ENCODE measurements around the gene NDUFAF3. TPM values are rescaled to one million over a fixed set of nuclear protein-coding genes. Genes with fewer than 3 reads are reported as not detected.
A peak's percentile ranks its signal among the peaks of the same experiment; 100 is the strongest.
"Not testable (repeated sequence)": the region's sequence is repeated elsewhere in the genome, so short reads cannot be mapped to it uniquely, and the experiment has no call there.

Gene NDUFAF3
- total RNA-seq, 2 donors from 2014 or later = 62.2 to 98.4 TPM

DNA sequence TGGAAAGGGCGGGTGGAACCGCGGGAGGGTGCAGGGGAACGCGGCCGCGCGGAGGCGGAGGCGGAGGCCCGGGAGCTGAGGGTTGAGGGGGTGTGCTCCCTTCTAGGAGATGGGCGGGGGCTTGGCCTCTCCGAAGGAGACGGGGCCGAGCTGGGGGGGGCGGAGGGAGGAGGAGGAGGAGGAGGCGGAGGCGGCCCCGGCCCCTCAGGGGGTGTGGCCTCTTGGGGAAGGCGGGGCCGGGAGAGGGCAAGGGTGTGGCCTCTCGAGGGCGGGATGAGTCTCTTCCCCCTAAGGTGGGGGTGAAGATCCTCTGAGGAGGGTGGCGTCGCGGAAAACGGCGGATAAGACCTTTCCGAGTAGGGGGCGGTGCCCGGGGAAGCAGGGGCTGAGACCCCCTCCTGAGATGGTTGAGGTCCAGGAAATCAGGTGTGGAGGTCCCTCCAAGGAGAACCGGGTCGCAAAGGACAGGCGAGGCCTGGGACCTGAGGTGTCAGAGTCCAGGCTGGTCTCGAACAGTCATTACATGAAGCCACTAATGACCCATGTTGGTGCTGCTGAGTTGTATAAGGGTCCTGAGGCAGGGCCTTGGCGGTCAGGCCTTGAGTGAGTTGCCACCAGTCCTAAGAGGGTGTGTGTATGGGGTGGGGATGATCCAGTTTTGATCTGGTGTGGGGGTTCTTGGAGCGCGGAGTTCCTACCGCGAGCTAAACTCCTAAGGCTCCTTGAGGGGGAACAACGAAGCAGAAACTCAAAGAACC, 14.0 kb upstream of the NDUFAF3 start:
- Histone ChIP-seq H3K9ac (ENCODE audit: low read depth in 2 of 2, low read length in 2 of 2) (peak overlapping the region; percentile 87 to 92), H3K36me3 (no peaks in the 10 kb centered on the region), H3K27me3 (no peaks in the 10 kb centered on the region), H3K27ac (peak overlapping the region; percentile 99), H3K9me3 (no peaks in the 10 kb centered on the region), H3K4me1 (peaks cover 7% of the 10 kb centered on the region), H3K4me3 (peak overlapping the region; percentile 78)
- TF ChIP-seq, protein P1, sequence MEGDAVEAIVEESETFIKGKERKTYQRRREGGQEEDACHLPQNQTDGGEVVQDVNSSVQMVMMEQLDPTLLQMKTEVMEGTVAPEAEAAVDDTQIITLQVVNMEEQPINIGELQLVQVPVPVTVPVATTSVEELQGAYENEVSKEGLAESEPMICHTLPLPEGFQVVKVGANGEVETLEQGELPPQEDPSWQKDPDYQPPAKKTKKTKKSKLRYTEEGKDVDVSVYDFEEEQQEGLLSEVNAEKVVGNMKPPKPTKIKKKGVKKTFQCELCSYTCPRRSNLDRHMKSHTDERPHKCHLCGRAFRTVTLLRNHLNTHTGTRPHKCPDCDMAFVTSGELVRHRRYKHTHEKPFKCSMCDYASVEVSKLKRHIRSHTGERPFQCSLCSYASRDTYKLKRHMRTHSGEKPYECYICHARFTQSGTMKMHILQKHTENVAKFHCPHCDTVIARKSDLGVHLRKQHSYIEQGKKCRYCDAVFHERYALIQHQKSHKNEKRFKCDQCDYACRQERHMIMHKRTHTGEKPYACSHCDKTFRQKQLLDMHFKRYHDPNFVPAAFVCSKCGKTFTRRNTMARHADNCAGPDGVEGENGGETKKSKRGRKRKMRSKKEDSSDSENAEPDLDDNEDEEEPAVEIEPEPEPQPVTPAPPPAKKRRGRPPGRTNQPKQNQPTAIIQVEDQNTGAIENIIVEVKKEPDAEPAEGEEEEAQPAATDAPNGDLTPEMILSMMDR (IDR thresholded peaks at IDR 0.05) = no peak
- intact Hi-C loops (cut with DNase I) = no loop called here
- DNase-seq = peak; percentile 96

- H3K4me1 ChIP-seq; H3K9me3 ChIP-seq; H3K4me3 ChIP-seq; intact Hi-C loops (cut with DNase I); H3K36me3 ChIP-seq; H3K27me3 ChIP-seq; DNase-seq: not testable (repeated sequence)
- peak overlapping the region in 1 of 2 donors; percentile 82 for H3K9ac ChIP-seq (ENCODE audit: low read depth in 2 of 2, low read length in 2 of 2)
- peak overlapping the region; percentile 99 for H3K27ac ChIP-seq
These were observed 13.3 kb upstream of the NDUFAF3 start for GRCh38 chr3:49008627-49009026.

DNA sequence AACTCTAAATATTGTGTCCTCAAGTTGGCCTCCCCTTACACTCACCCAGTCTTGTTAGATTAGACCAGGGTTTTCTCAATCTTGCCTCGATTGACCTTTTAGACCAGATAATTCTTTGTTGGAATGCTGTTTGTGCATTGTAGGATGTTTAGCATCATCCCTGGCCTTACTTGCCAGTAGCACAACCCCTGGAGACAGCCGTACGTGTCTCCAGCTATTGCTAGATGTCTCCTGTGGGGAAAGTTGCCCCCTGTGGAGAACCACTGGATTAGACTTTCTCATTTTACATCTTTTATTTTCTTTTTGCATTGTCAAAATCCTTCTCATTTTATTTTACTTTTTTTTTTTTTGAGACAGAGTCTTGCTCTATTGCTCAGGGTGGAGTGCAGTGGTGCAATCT, 12.5 kb upstream of the NDUFAF3 start:
- Histone ChIP-seq H3K27ac (no peak overlapping the region), H3K9me3 (no peaks in the 10 kb centered on the region), H3K9ac (ENCODE audit: low read depth in 2 of 2, low read length in 2 of 2) (no peak overlapping the region), H3K4me3 (no peak overlapping the region), H3K27me3 (no peaks in the 10 kb centered on the region), H3K36me3 (peaks cover under 1% of the 10 kb centered on the region), H3K4me1 (peaks cover 7% of the 10 kb centered on the region)
- no peak for DNase-seq
- intact Hi-C loops (cut with DNase I) = no loop called here
- TF ChIP-seq, protein P1 (IDR thresholded peaks at IDR 0.05) = no peak

DNA sequence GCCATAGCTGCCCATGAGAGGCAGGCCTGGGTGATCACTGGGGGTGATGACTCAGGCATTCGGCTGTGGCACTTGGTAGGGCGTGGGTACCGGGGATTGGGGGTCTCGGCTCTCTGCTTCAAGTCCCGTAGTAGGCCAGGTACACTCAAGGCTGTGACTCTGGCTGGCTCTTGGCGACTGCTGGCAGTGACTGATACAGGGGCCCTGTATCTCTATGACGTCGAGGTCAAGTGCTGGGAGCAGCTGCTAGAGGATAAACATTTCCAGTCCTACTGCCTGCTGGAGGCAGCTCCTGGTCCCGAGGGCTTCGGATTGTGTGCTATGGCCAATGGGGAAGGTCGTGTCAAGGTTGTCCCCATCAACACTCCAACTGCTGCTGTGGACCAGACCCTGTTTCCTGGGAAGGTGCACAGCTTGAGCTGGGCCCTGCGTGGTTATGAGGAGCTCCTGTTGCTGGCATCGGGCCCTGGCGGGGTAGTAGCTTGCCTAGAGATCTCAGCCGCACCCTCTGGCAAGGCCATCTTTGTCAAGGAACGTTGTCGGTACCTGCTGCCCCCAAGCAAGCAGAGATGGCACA, 9.4 kb upstream of the NDUFAF3 start:
- Histone ChIP-seq H3K27me3 (no peaks in the 10 kb centered on the region), H3K4me1 (peaks cover 6% of the 10 kb centered on the region), H3K36me3 (peaks cover 10% of the 10 kb centered on the region), H3K27ac (no peak overlapping the region), H3K4me3 (no peak overlapping the region), H3K9me3 (no peaks in the 10 kb centered on the region), H3K9ac (ENCODE audit: low read depth in 2 of 2, low read length in 2 of 2) (no peak overlapping the region)
- intact Hi-C loops (cut with DNase I) = no loop called here
- TF ChIP-seq, protein P1 (IDR thresholded peaks at IDR 0.05) = no peak
- DNase-seq = no peak

DNA sequence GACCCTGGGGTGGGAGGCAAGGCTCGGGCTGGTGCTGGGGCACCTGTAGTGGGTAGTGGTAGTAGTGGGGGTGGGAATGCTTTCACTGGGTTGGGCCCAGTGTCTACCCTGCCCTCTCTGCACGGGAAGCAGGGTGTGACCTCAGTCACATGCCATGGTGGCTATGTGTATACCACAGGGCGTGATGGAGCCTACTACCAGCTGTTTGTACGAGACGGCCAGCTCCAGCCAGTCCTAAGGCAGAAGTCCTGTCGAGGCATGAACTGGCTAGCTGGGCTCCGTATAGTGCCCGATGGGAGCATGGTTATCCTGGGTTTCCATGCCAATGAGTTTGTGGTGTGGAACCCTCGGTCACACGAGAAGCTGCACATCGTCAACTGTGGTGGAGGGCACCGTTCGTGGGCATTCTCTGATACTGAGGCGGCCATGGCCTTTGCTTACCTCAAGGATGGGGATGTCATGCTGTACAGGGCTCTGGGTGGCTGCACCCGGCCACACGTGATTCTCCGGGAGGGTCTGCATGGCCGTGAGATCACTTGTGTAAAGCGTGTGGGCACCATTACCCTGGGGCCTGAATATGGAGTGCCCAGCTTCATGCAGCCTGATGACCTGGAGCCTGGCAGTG, 8.7 kb upstream of the NDUFAF3 start:
- Histone ChIP-seq H3K4me1 (peaks cover 9% of the 10 kb centered on the region), H3K9ac (ENCODE audit: low read depth in 2 of 2, low read length in 2 of 2) (no peak overlapping the region), H3K9me3 (no peaks in the 10 kb centered on the region), H3K4me3 (no peak overlapping the region), H3K27ac (no peak overlapping the region), H3K36me3 (peaks cover 10% of the 10 kb centered on the region), H3K27me3 (no peaks in the 10 kb centered on the region)
- TF ChIP-seq, protein P1 (IDR thresholded peaks at IDR 0.05) = no peak
- DNase-seq = no peak
- intact Hi-C loops (cut with DNase I) = no loop called here

Measured in colonic mucosa (tissue), 4 donors.